CD4-positive, alpha-beta T cell treated with Interleukin-15 for 4 hours (primary cell): ENCODE measurements around the gene USHBP1.

Experiments used
- DNase-seq: peaks from one replicate; pipeline ENCODE4 v3.0.0-alpha.2; 2020; ENCODE audit warnings: low spot score

Gene USHBP1

DNA sequence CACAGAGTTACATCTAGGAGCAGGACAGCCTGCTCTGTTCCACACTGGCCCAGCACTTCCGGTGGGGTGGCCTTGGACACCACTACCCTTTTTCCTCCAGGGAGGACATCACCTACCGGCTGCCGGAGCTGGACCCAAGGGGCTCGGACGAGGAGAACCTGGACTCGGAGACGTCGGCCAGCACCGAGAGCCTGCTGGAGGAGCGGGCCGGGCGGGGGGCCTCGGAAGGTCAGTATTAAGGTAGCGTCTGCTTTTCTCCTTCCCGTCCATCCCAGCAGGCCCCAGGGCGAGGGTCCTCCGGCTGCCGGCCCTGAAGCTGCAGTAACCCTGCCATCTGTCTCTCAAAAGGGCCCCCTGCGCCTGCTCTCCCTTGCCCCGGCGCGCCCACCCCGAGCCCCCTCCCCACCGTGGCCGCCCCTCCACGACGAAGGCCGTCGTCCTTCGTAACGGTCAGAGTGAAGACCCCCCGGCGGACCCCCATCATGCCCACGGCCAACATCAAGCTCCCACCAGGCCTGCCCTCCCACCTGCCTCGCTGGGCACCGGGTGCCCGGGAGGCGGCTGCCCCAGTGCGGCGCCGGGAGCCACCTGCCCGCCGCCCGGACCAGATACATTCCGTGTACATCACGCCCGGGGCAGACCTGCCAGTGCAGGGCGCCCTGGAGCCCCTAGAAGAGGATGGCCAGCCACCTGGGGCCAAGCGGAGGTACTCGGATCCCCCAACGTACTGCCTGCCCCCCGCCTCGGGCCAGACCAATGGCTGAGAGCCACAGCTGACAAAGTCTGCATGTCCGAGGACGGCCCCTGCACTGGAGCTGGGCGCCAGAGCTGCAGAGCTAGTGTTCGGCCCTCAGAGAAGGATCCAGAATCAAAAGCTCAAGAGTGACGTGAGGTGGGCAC, 52.7 kb downstream of the USHBP1 start:
- DNase-seq = no peak

DNA sequence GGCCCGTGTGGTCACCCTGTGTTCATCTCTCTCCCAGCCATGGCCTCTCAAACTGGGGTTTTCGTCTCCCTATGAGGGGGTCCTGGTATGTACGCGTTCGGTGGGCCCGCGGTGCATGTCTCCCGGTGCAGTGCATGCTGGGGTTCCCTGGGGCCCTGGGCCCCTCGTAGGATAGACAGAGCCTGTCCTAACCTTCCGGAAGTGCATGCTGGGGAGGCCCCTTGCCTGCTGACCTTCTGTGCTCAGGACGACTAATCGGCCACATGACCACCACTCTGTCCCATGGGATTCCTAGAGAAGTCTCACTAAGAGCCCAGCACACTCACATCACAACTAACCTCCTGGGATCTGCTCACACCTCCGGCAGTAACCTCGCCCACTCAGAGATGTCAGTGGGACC, 54.2 kb downstream of the USHBP1 start:
- DNase-seq = no peak

DNA sequence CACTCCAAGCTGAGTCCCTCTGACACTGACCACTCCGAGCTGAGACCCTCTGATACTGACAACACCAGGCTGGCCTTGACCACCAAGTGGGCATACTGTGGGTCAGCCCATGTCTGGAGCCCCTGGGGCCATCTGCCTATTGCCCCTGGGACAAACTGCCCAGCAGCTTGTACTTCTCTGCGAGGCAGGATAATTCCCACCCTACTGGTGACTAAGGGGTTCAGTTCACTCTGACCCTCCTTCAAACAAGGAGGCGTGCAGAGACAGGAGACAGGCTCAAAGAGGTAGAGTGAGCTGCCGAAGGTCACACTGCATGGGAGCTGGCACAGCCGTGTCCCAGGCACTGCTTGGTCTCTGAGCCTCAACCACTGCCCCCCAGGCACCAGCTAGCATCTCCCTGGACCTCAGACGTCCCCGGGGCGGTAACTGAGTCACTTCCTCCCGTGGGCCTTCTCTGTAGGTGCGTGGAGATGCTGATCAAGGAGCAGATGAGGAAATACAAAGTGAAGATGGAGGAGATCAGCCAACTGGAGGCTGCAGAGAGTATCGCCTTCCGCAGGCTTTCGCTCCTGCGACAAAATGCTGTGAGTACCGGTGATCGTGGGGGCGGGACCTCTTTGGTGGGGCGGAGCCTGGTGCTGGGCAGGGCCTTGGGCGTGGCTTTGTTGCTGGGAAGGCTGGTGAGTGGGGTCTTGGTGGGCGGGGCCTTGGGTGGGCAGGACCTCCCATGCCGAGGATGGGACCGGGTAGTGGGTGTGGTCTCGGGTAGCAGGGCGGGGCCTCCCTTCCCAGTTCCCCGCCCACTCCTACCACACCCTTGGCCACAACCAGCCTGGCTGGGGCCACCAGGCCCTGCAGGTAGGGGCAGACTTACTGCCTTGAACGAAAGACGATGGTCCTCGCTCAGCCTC, 55.2 kb downstream of the USHBP1 start:
- no peak for DNase-seq

DNA sequence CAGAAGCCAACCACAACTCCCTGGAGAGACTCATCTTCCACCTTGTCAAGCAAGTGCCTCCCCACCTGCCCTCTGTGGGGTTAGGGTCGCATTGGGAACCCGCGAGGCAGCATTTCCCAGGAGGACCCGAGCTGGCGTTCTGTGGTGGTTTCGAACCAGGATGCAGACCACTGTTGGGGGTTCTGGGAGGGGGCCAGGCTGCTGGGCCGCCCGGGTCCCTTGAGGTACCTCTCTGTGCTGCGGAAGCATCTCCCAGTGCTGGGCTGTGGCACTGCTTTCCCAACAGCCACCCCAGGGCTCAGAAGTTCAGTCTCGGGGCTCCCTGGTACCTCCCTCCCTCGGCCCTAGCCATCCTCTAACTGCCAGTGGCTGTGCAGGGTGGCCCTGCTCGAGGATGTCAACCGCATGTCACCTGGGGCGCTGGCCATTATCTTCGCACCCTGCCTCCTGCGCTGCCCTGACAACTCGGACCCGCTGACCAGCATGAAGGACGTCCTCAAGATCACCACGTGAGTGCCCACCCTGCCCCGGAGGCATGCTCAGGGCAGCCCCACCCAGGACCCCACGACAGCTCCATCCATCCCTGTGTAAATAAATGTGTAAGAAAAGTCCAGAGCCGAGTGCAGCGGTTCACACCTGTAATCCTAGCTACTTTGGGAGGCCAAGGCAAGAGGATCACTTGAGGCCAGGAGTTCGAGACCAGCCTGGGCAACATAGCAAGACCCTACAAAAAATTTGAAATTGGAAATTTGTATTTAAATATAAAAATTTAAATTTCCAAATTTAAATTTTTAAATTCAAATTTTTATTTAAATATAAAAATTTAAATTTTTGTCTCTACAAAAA, 57.6 kb downstream of the USHBP1 start:
- no peak for DNase-seq

DNA sequence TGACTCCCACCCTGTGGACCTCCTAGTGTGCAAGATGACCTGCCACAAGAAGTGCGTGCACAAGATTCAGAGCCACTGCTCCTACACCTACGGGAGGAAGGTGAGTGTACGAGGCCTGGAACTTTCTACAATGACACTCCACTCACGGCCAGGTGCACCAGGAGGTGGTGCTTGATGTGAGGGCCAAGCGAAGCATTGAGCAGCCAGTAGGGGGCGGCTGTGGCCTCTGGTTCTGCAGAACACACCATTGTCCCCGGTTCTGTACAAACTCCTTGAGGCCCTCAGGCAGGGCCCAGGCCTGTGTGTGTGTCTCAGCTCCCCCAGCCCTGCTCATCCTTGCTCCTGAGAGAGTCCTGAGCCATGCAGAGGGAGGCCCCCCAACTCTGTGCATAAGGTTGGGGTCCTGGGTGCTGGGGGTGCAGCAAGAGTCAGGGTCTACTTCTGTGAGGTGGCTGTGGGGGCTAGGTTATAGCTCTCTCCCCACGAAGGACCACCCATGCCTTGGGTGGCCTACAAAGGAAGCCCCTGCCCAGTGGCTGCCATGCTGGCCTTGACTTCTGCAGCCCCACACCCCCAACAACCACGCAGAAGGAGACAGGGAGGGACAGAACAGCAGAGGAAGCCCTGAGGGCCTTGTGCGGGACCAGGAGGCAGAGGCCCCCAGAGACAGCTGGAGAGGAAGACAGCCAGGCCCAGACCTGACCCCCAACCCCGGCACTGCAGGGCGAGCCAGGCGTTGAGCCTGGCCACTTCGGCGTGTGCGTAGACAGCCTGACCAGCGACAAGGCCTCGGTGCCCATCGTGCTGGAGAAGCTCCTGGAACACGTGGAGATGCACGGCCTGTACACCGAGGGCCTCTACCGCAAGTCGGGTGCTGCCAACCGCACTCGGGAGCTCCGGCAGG, 59.1 kb downstream of the USHBP1 start:
- peak; percentile 62 for DNase-seq

DNA sequence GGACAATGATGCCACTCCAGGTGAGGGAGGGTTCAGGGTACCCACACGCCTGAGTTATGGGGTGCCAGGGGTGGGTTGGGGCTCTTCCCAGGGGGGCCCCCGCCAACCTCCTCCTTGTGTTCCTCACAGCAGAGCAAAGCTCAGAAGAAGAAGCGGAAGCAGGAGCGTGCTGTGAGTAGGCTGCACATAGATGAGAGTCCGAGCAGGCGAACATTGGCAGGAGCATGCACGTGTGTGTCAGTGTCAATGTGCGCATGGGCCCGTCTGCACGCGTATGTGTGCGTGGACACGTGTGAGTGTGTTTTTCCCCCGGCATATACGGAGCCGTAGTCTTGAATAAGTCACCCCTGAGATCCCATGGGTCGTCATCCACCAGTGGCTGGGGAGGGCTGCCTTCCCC, 61.8 kb downstream of the USHBP1 start:
- DNase-seq = no peak

DNA sequence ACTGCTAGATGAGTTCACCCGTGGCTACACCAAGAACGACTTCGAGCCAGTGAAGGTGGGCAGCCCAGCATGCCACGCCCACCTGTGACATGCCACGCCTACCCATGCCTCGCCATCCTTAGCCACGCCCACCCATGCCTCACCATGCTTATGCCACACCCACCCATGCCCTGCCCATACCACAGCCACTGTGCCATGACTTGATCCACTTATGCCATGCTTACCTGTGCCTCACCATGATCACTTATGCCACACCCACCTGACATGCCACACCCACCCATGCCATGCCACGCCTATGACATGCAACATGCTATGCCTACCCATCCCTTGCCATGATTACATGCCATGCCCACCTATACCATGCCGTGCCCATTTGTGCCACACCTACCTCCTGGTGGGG, 62.3 kb downstream of the USHBP1 start:
- DNase-seq = no peak

DNA sequence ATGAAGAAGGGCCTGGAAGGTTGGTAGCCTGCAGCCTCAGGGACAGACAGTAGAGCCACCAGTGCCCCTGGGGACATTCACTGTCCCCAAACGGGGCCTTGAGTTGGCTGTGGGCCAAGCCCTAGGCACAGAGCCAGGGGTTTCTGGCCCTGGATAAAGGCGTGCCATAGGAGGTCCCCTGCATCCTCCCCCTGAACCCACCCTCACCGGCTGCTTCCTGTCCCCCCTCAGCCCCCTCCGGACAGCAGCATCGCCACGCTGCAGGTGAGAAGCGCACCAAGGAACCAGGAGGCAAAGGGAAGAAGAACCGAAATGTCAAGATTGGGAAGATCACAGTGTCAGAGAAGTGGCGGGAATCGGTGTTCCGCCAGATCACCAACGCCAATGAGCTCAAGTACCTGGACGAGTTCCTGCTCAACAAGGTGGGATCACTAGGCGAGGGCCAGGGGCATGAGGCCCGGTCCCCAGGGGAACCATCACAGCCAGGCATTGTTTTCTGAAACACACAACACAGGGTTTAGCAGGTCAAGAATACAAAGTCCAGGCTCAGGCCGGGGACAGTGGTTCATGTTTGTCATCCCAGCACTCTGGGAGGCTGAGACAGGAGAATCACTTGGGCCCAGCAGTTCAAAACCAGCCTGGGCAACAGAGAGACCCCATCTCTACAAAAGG, 64.0 kb downstream of the USHBP1 start:
- no peak for DNase-seq
